WTC11 (cell line): ENCODE results near the gene PARD3B. TPM values are rescaled to one million over a fixed set of nuclear protein-coding genes. Genes with fewer than 3 reads are reported as not detected.

Experiments used
- ATAC-seq: fragments of 200-7000 bp; cut with Tn5 transposase; 2 replicates; pipeline ENCODE4 v1.10.0; 2021; ENCODE audit warnings: mild to moderate bottlenecking, moderate library complexity
- CTCF ChIA-PET: fragments of 300-600 bp; sonication (Branson Sonifier 250); formaldehyde crosslinking; loops from one replicate; lab custom pipeline; 2021; ENCODE audit warnings: antibody characterized with exemption; lab: Charles Lee
- POLR2A ChIA-PET: fragments of 350-600 bp; sonication (Branson Sonifier 250); formaldehyde crosslinking; loops from one replicate; lab custom pipeline; 2021; ENCODE audit warnings: antibody characterized with exemption; lab: Charles Lee
- DNase-seq: peaks from one replicate; pipeline ENCODE4 v3.0.0; 2021; ENCODE audit warnings: low spot score
- H3K27ac Mint-ChIP-seq: 2 replicates; pipeline ENCODE4 v1.8.0; 2021; ENCODE audit warnings: mixed read lengths
- H3K27me3 Mint-ChIP-seq: 2 replicates; pipeline ENCODE4 v1.8.0; 2021; ENCODE audit warnings: low read depth, mild to moderate bottlenecking, moderate library complexity, mixed read lengths
- H3K36me3 Mint-ChIP-seq: 2 replicates; pipeline ENCODE4 v1.8.0; 2021; ENCODE audit warnings: mixed read lengths
- H3K4me1 Mint-ChIP-seq: 2 replicates; pipeline ENCODE4 v1.8.0; 2022; ENCODE audit warnings: mixed read lengths
- H3K4me3 Mint-ChIP-seq: 2 replicates; pipeline ENCODE4 v1.8.0; 2021; ENCODE audit warnings: mild to moderate bottlenecking, moderate library complexity, mixed read lengths
- H3K9me3 Mint-ChIP-seq: 2 replicates; pipeline ENCODE4 v1.8.0; 2021; ENCODE audit warnings: mixed read lengths
- CBFB ChIP-seq: sonication (generic); formaldehyde crosslinking; IDR thresholded peaks from 2 replicates; pipeline ENCODE4 v1.8.1; 2022; ENCODE audit warnings: mild to moderate bottlenecking, low read depth, missing genetic modification reagents
- CREB1 ChIP-seq: sonication (generic); formaldehyde crosslinking; IDR thresholded peaks from 2 replicates; pipeline ENCODE4 v1.8.0; 2023; ENCODE audit warnings: mild to moderate bottlenecking, missing genetic modification reagents
- CREM ChIP-seq: sonication (generic); formaldehyde crosslinking; IDR thresholded peaks from 2 replicates; pipeline ENCODE4 v1.8.1; 2022; ENCODE audit warnings: mild to moderate bottlenecking, missing genetic modification reagents, moderate library complexity
- FOXJ3 ChIP-seq: sonication (generic); formaldehyde crosslinking; IDR thresholded peaks from 2 replicates; pipeline ENCODE4 v1.9.0; 2021; ENCODE audit warnings: missing genetic modification reagents, mild to moderate bottlenecking, borderline replicate concordance
- NR3C1 ChIP-seq: sonication (generic); formaldehyde crosslinking; conservative IDR thresholded peaks from 2 replicates; pipeline ENCODE4 v1.8.1; 2023; ENCODE audit warnings: low read depth, mild to moderate bottlenecking, missing genetic modification reagents
- OVOL2 ChIP-seq: fragments of 250-450 bp; sonication (Bioruptor Pico); IDR thresholded peaks from 2 replicates; pipeline ENCODE4 v1.9.0; 2021; ENCODE audit warnings: mild to moderate bottlenecking, borderline replicate concordance
- RELA ChIP-seq: sonication (generic); formaldehyde crosslinking; IDR thresholded peaks from 2 replicates; pipeline ENCODE4 v1.8.1; 2022; ENCODE audit warnings: missing genetic modification reagents, mild to moderate bottlenecking, borderline replicate concordance
- SP1 ChIP-seq: sonication (generic); formaldehyde crosslinking; conservative IDR thresholded peaks from 2 replicates; pipeline ENCODE4 v1.8.1; 2022; ENCODE audit warnings: missing genetic modification reagents
- ZNF138 ChIP-seq: sonication (generic); formaldehyde crosslinking; conservative IDR thresholded peaks from 2 replicates; pipeline ENCODE4 v1.8.1; 2022; ENCODE audit warnings: mild to moderate bottlenecking, moderate library complexity, missing genetic modification reagents
- ZNF232 ChIP-seq: sonication (generic); formaldehyde crosslinking; IDR thresholded peaks from 2 replicates; pipeline ENCODE4 v1.8.0; 2022; ENCODE audit warnings: mild to moderate bottlenecking, missing genetic modification reagents
- ZNF416 ChIP-seq: fragments of 250-450 bp; sonication (Bioruptor Pico); IDR thresholded peaks from 2 replicates; pipeline ENCODE4 v1.9.0; 2021; ENCODE audit warnings: mild to moderate bottlenecking, inconsistent platforms
- total RNA-seq: library from RNA; stranded (reverse); gene quantifications from 3 replicates; pipeline ENCODE4 v1.2.3, GENCODE V29; 2021
- TF ChIP-seq, protein P1 (sequence below): sonication (generic); formaldehyde crosslinking; IDR thresholded peaks from 2 replicates; pipeline ENCODE4 v1.8.1; 2022; ENCODE audit warnings: mild to moderate bottlenecking, missing genetic modification reagents, moderate library complexity, borderline replicate concordance
- TF ChIP-seq, protein P2 (sequence below): fragments of 250-450 bp; sonication (Bioruptor Pico); IDR thresholded peaks from 2 replicates; pipeline ENCODE4 v1.9.0; 2021; ENCODE audit warnings: moderate library complexity, mild to moderate bottlenecking, inconsistent platforms, borderline replicate concordance
- TF ChIP-seq, protein P3 (sequence below): sonication (generic); formaldehyde crosslinking; conservative IDR thresholded peaks from 2 replicates; pipeline ENCODE4 v1.8.1; 2022; ENCODE audit warnings: mild to moderate bottlenecking, missing genetic modification reagents
- TF ChIP-seq, protein P4 (sequence below): sonication (generic); formaldehyde crosslinking; IDR thresholded peaks from 2 replicates; pipeline ENCODE4 v1.8.0; 2022; ENCODE audit warnings: mild to moderate bottlenecking, missing genetic modification reagents
- TF ChIP-seq, protein P5 (sequence below): sonication (generic); formaldehyde crosslinking; IDR thresholded peaks from 2 replicates; pipeline ENCODE4 v1.8.1; 2023; ENCODE audit warnings: mild to moderate bottlenecking, missing genetic modification reagents, moderate library complexity
- TF ChIP-seq, protein P6 (sequence below): sonication (generic); formaldehyde crosslinking; IDR thresholded peaks from 2 replicates; pipeline ENCODE4 v1.8.0; 2022; ENCODE audit warnings: mild to moderate bottlenecking, missing genetic modification reagents
- TF ChIP-seq, protein P7 (sequence below): sonication (generic); formaldehyde crosslinking; IDR thresholded peaks from 2 replicates; pipeline ENCODE4 v1.8.1; 2023; ENCODE audit warnings: mild to moderate bottlenecking, missing genetic modification reagents

Gene PARD3B
- total RNA-seq, 1 experiment from 2014 or later: 5.6 TPM

DNA sequence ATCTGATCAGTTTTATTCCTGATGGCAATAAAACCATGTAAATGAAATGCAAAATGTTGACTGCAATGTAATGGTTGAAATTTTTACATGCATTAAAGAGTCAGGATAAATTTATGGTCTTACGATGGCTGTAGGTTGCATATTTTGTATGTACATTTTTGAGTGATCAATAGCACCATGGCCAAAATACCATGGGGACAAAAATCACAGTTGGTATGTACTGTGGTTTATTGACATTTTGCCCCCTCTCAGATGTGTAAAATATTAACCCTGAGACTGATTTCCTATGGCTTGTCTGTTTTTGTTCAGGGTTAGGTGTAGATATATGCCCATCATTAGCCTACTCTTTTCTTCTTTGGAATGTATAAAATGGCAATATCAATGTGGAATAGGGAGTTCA, 138.1 kb downstream of the PARD3B start:
- Mint-ChIP-seq H3K4me3 (no peak overlapping the region), H3K9me3 (no peaks in the 10 kb centered on the region), H3K4me1 (no peaks in the 10 kb centered on the region), H3K27ac (no peak overlapping the region), H3K27me3 (no peaks in the 10 kb centered on the region), H3K36me3 (no peaks in the 10 kb centered on the region)
- TF ChIP-seq OVOL2 (CRISPR knock-in tag): no peak
- TF ChIP-seq, protein P1, sequence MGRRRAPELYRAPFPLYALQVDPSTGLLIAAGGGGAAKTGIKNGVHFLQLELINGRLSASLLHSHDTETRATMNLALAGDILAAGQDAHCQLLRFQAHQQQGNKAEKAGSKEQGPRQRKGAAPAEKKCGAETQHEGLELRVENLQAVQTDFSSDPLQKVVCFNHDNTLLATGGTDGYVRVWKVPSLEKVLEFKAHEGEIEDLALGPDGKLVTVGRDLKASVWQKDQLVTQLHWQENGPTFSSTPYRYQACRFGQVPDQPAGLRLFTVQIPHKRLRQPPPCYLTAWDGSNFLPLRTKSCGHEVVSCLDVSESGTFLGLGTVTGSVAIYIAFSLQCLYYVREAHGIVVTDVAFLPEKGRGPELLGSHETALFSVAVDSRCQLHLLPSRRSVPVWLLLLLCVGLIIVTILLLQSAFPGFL (CRISPR knock-in tag): no peak
- TF ChIP-seq, protein P2, sequence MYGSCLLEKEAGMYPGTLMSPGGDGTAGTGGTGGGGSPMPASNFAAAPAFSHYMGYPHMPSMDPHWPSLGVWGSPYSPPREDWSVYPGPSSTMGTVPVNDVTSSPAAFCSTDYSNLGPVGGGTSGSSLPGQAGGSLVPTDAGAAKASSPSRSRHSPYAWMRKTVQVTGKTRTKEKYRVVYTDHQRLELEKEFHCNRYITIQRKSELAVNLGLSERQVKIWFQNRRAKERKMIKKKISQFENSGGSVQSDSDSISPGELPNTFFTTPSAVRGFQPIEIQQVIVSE (CRISPR knock-in tag): no peak
- ChIA-PET CTCF (no interaction called here), POLR2A (no interaction called here)
- ATAC-seq (no peak), DNase-seq (no peak)

DNA sequence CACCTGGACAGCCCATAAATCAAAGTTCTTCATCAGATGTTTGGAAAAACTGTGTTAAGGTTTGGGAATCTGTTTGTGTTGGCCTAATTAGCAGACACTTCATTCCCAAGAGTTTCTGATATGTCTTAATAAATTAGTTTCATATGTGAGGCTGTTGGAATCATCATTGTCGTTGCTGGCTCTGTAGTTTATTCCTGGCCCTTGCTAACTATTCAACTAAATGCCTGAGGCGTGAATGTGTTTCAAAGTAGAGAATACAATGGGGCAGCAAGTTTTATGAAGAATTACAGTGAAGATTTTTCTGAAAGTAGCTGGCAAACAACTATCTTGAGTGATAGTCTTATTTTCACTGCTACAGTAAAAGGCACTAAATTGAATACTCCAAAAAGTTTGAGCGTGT, 141.1 kb downstream of the PARD3B start:
- ATAC-seq: no peak
- Mint-ChIP-seq H3K4me1 (no peaks in the 10 kb centered on the region), H3K9me3 (no peaks in the 10 kb centered on the region), H3K4me3 (no peak overlapping the region), H3K27me3 (no peaks in the 10 kb centered on the region), H3K27ac (no peak overlapping the region), H3K36me3 (no peaks in the 10 kb centered on the region)
- ChIA-PET CTCF (no interaction called here), POLR2A (no interaction called here)
- no peak for DNase-seq
- no peak for TF ChIP-seq CBFB (CRISPR knock-in tag)
- TF ChIP-seq ZNF138: no peak
- no peak for TF ChIP-seq RELA (CRISPR knock-in tag)
- TF ChIP-seq, protein P3, sequence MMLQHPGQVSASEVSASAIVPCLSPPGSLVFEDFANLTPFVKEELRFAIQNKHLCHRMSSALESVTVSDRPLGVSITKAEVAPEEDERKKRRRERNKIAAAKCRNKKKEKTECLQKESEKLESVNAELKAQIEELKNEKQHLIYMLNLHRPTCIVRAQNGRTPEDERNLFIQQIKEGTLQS (CRISPR knock-in tag): no peak
- TF ChIP-seq CREB1 (CRISPR knock-in tag): no peak
- no peak for TF ChIP-seq NR3C1 (CRISPR knock-in tag)
- TF ChIP-seq ZNF232 (CRISPR knock-in tag): no peak
- no peak for TF ChIP-seq ZNF416 (CRISPR knock-in tag)
- TF ChIP-seq, protein P4, sequence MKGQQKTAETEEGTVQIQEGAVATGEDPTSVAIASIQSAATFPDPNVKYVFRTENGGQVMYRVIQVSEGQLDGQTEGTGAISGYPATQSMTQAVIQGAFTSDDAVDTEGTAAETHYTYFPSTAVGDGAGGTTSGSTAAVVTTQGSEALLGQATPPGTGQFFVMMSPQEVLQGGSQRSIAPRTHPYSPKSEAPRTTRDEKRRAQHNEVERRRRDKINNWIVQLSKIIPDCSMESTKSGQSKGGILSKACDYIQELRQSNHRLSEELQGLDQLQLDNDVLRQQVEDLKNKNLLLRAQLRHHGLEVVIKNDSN: no peak
- TF ChIP-seq, protein P5, sequence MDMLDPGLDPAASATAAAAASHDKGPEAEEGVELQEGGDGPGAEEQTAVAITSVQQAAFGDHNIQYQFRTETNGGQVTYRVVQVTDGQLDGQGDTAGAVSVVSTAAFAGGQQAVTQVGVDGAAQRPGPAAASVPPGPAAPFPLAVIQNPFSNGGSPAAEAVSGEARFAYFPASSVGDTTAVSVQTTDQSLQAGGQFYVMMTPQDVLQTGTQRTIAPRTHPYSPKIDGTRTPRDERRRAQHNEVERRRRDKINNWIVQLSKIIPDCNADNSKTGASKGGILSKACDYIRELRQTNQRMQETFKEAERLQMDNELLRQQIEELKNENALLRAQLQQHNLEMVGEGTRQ (CRISPR knock-in tag): no peak
- no peak for TF ChIP-seq CREM (CRISPR knock-in tag)
- TF ChIP-seq, protein P1 (CRISPR knock-in tag): no peak
- TF ChIP-seq, protein P6, sequence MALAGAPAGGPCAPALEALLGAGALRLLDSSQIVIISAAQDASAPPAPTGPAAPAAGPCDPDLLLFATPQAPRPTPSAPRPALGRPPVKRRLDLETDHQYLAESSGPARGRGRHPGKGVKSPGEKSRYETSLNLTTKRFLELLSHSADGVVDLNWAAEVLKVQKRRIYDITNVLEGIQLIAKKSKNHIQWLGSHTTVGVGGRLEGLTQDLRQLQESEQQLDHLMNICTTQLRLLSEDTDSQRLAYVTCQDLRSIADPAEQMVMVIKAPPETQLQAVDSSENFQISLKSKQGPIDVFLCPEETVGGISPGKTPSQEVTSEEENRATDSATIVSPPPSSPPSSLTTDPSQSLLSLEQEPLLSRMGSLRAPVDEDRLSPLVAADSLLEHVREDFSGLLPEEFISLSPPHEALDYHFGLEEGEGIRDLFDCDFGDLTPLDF: no peak
- TF ChIP-seq, protein P7, sequence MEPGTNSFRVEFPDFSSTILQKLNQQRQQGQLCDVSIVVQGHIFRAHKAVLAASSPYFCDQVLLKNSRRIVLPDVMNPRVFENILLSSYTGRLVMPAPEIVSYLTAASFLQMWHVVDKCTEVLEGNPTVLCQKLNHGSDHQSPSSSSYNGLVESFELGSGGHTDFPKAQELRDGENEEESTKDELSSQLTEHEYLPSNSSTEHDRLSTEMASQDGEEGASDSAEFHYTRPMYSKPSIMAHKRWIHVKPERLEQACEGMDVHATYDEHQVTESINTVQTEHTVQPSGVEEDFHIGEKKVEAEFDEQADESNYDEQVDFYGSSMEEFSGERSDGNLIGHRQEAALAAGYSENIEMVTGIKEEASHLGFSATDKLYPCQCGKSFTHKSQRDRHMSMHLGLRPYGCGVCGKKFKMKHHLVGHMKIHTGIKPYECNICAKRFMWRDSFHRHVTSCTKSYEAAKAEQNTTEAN (CRISPR knock-in tag): no peak
- no peak for TF ChIP-seq SP1 (CRISPR knock-in tag)
- no peak for TF ChIP-seq FOXJ3
